CD4-positive, alpha-beta T cell treated with Interferon gamma for 1 hour (primary cell): ENCODE results near the gene PGS1.
A peak's percentile ranks its signal among the peaks of the same experiment; 100 is the strongest.

ENCODE experiments used
- DNase-seq: peaks from one replicate; pipeline ENCODE4 v3.0.0-alpha.2; 2020

Gene PGS1

GRCh38 chr17:78346605-78347250, 31.7 kb upstream of the PGS1 start:
- DNase-seq: no peak

GRCh38 chr17:78347453-78347852, 31.0 kb upstream of the PGS1 start:
- DNase-seq: no peak

GRCh38 chr17:78348055-78348770, 30.2 kb upstream of the PGS1 start:
- DNase-seq: no peak

GRCh38 chr17:78349891-78350642, 28.4 kb upstream of the PGS1 start:
- DNase-seq: no peak

- DNase-seq: no peak
Measured at GRCh38 chr17:78351449-78352006, 26.9 kb upstream of the PGS1 start.

- no peak for DNase-seq
Measured at GRCh38 chr17:78353834-78354233, 24.6 kb upstream of the PGS1 start.

- no peak for DNase-seq
Measured at GRCh38 chr17:78355045-78355641, 23.3 kb upstream of the PGS1 start.

GRCh38 chr17:78355701-78356100, 22.7 kb upstream of the PGS1 start:
- no peak for DNase-seq

GRCh38 chr17:78356101-78356713, 22.2 kb upstream of the PGS1 start:
- DNase-seq: peak; percentile 95

- DNase-seq: no peak
Measured at GRCh38 chr17:78357177-78357586, 21.3 kb upstream of the PGS1 start.

- DNase-seq: no peak
Measured at GRCh38 chr17:78357672-78358537, 20.5 kb upstream of the PGS1 start.

- DNase-seq: no peak
Measured at GRCh38 chr17:78358538-78359320, 19.7 kb upstream of the PGS1 start.

- DNase-seq: no peak
Measured at GRCh38 chr17:78359321-78359996, 19.0 kb upstream of the PGS1 start.

GRCh38 chr17:78359997-78360370, 18.5 kb upstream of the PGS1 start, which contains the start of gene SOCS3:
TSS of gene SOCS3 (minus strand) at chr17:78360077. CDS start at chr17:78359095, 982 bp downstream.
- DNase-seq: peak; percentile 97

- peak; percentile 83 for DNase-seq
Measured at GRCh38 chr17:78360371-78361224, 17.9 kb upstream of the PGS1 start.

- no peak for DNase-seq
Measured at GRCh38 chr17:78361225-78361701, 17.2 kb upstream of the PGS1 start.

GRCh38 chr17:78362232-78362631, 16.2 kb upstream of the PGS1 start:
- no peak for DNase-seq

- no peak for DNase-seq
Measured at GRCh38 chr17:78362671-78363070, 15.8 kb upstream of the PGS1 start.
